CD4-positive, alpha-beta T cell (primary cell): ENCODE results near the gene FOXRED1. TPM values are rescaled to one million over a fixed set of nuclear protein-coding genes. Genes with fewer than 3 reads are reported as not detected.

Experiments
- ATAC-seq: fragments of 200-7000 bp; cut with Tn5 transposase; one replicate; pipeline ENCODE4 v1.10.0; 2022; ENCODE audit warnings: mild to moderate bottlenecking; ENCODE audit not compliant: poor library complexity
- CTCF ChIA-PET: fragments of 350-600 bp; sonication (Branson Sonifier 250); formaldehyde crosslinking; loops from one replicate; lab custom pipeline; 2021; ENCODE audit warnings: antibody characterized with exemption, inconsistent platforms; lab: Charles Lee
- POLR2A ChIA-PET: fragments of 350-600 bp; sonication (Branson Sonifier 250); formaldehyde crosslinking; loops from one replicate; lab custom pipeline; 2021; ENCODE audit warnings: antibody characterized with exemption, inconsistent platforms; lab: Charles Lee
- DNase-seq, 14 experiments: peaks; one replicate each; pipeline ENCODE4 v3.0.0-alpha.2; 2013 to 2020; ENCODE audit warnings: mixed read lengths in 2 of 14
- H3K27ac ChIP-seq, 2 donors: one replicate each; pipeline versions ENCODE4 v1.5.1 to v1.7.0; 2013; ENCODE audit warnings: low read length in 2 of 2, low read depth in 1 of 2, mild to moderate bottlenecking in 1 of 2
- H3K27me3 ChIP-seq, 2 experiments: 1 replicate in 1 of 2; 2 replicates in 1 of 2; pipeline versions ENCODE4 v1.6.1 to v1.7.0; 2013; ENCODE audit warnings: low read length in 2 of 2, control low read depth in 1 of 2, mild to moderate bottlenecking in 1 of 2, moderate library complexity in 1 of 2; ENCODE audit not compliant: insufficient read depth in 2 of 2, control insufficient read depth in 1 of 2
- H3K36me3 ChIP-seq: one replicate; pipeline ENCODE4 v1.6.1; 2013; ENCODE audit warnings: low read length, control low read depth; ENCODE audit not compliant: insufficient read depth
- H3K4me1 ChIP-seq: one replicate; pipeline ENCODE4 v1.6.1; 2013; ENCODE audit warnings: low read length, control low read depth; ENCODE audit not compliant: insufficient read depth
- H3K4me3 ChIP-seq: one replicate; pipeline ENCODE4 v1.5.1; 2013; ENCODE audit warnings: mild to moderate bottlenecking, low read length, moderate library complexity
- H3K9me3 ChIP-seq, 2 experiments: 1 replicate in 1 of 2; 2 replicates in 1 of 2; pipeline versions ENCODE4 v1.6.1 to v1.7.0; 2013; ENCODE audit warnings: low read length in 2 of 2, mild to moderate bottlenecking in 2 of 2, control low read depth in 1 of 2, moderate library complexity in 1 of 2; ENCODE audit not compliant: control insufficient read depth in 1 of 2, insufficient read depth in 1 of 2
- H3K27ac Mint-ChIP-seq: one replicate; pipeline ENCODE4 v1.8.0; 2020; ENCODE audit warnings: mixed read lengths
- H3K27me3 Mint-ChIP-seq: one replicate; pipeline ENCODE4 v1.8.0; 2021; ENCODE audit warnings: mixed read lengths
- H3K36me3 Mint-ChIP-seq: one replicate; pipeline ENCODE4 v1.8.0; 2021; ENCODE audit warnings: low read depth, mixed read lengths
- H3K4me1 Mint-ChIP-seq: one replicate; pipeline ENCODE4 v1.8.0; 2021; ENCODE audit warnings: low read depth, mixed read lengths
- H3K4me3 Mint-ChIP-seq: one replicate; pipeline ENCODE4 v1.8.0; 2020; ENCODE audit warnings: mild to moderate bottlenecking, mixed read lengths
- H3K9me3 Mint-ChIP-seq: one replicate; pipeline ENCODE4 v1.8.0; 2020; ENCODE audit warnings: mixed read lengths
- CTCF ChIP-seq: fragments of 200-600 bp; IDR thresholded peaks from one replicate; pipeline ENCODE4 v1.8.0; 2022; ENCODE audit warnings: antibody characterized with exemption, mild to moderate bottlenecking
- intact Hi-C, 2 experiments: fragments of 100-400 bp; cut with DNase I in 1 of 2; cut with micrococcal nuclease in 1 of 2; formaldehyde crosslinking; loops; one replicate each; pipeline versions ENCODE4 v1.15.1 to v1.9.0; 2023 to 2025; cut with DNase I, micrococcal nuclease
- total RNA-seq, 174 experiments: library from RNA in 2 of 174; stranded (reverse) in 2 of 174; gene quantifications; one replicate each; pipeline ENCODE4 v1.2.3 and lab custom pipeline; 2021 to 2026

Gene FOXRED1
- total RNA-seq, 2 experiments from 2014 or later, result 25.3 to 29.0 TPM

DNA sequence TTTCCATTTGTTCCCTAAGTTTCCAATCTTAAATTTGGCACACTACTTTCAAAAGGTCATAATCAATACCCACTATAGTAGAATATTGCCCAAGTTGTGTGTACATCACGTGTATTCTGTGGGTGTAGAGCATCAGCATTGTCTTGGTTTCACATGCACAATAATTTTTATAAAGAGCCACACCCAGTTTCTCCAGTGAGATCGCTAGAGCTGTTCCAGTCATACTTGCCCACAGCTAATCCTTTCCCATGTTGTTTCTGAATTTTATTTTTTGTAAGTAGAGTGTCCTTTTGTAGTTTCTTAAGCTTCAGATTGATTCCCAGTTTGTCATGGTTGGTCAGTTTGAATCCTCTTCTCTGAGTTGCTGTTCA, 43.7 kb upstream of the FOXRED1 start:
- POLR2A ChIA-PET, result no interaction called here
- H3K36me3 Mint-ChIP-seq, result peaks cover 4% of the 10 kb centered on the region
- DNase-seq (no peak), ATAC-seq (no peak)
- peaks cover 5% of the 10 kb centered on the region for H3K4me1 Mint-ChIP-seq
- intact Hi-C loops, result no loop called here
- Histone ChIP-seq H3K27me3 (no peaks in the 10 kb centered on the region), H3K4me3 (no peak overlapping the region), H3K9me3 (no peaks in the 10 kb centered on the region), H3K4me1 (no peaks in the 10 kb centered on the region), H3K27ac (no peak overlapping the region), H3K36me3 (no peaks in the 10 kb centered on the region)
- no peak overlapping the region for H3K4me3 Mint-ChIP-seq
- no peak for TF ChIP-seq CTCF
- no peaks in the 10 kb centered on the region for H3K9me3 Mint-ChIP-seq
- CTCF ChIA-PET, result no interaction called here
- H3K27me3 Mint-ChIP-seq, result no peaks in the 10 kb centered on the region
- no peak overlapping the region for H3K27ac Mint-ChIP-seq

- H3K36me3 Mint-ChIP-seq, result peaks cover 4% of the 10 kb centered on the region
- Histone ChIP-seq H3K27ac (no peak overlapping the region), H3K27me3 (no peaks in the 10 kb centered on the region), H3K4me3 (no peak overlapping the region), H3K36me3 (no peaks in the 10 kb centered on the region), H3K9me3 (no peaks in the 10 kb centered on the region), H3K4me1 (no peaks in the 10 kb centered on the region)
- DNase-seq, result no peak
- no peak overlapping the region for H3K4me3 Mint-ChIP-seq
- CTCF ChIA-PET, result no interaction called here
- intact Hi-C loops, result no loop called here
- TF ChIP-seq CTCF, result no peak
- no peaks in the 10 kb centered on the region for H3K9me3 Mint-ChIP-seq
- POLR2A ChIA-PET, result no interaction called here
- no peak overlapping the region for H3K27ac Mint-ChIP-seq
- ATAC-seq, result no peak
- H3K4me1 Mint-ChIP-seq, result peaks cover 5% of the 10 kb centered on the region
- H3K27me3 Mint-ChIP-seq, result no peaks in the 10 kb centered on the region
Measured at GRCh38 chr11:126226334-126227084, 42.4 kb upstream of the FOXRED1 start.

DNA sequence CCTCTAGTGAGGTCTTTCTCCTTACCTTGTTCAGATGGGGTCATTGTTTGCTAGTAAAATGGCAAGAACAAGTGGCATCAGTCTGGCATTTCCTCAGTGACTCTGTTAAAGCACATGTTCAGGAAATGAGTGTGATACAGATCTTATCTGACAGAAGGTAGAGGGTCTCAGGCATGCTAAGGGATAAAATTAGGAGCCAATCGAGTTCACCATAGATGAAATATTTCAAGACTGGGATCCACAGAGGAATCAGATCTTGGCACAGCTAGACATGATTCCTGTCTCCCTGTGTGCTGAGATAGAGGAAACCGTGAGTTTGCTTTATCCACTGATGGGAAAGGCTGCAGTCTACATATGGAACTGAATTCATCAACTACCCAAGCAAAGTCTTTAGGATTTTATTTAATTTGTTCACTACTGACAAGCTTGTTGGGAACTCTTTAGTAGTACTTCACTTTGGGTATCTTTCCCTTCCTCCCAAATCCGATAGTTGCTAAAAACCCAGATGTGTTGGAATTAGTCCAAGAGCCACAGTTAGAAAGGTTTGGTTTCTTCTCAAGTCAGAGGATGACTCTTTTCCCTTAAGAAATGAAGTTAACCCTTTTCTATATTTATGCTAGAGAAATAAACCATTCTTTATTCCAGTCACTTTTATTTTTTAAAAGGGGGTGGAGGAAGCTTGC, 39.0 kb upstream of the FOXRED1 start:
- Mint-ChIP-seq H3K9me3 (no peaks in the 10 kb centered on the region), H3K4me1 (no peaks in the 10 kb centered on the region), H3K4me3 (no peak overlapping the region), H3K27ac (no peak overlapping the region), H3K27me3 (no peaks in the 10 kb centered on the region), H3K36me3 (peaks cover 8% of the 10 kb centered on the region)
- peaks cover 4% of the 10 kb centered on the region for H3K36me3 ChIP-seq
- ATAC-seq (no peak), DNase-seq (no peak)
- H3K27ac ChIP-seq, result no peak overlapping the region
- intact Hi-C loops, result no loop called here
- no peaks in the 10 kb centered on the region for H3K9me3 ChIP-seq
- ChIA-PET CTCF (no interaction called here), POLR2A (no interaction called here)
- TF ChIP-seq CTCF, result no peak
- H3K4me1 ChIP-seq, result no peaks in the 10 kb centered on the region
- no peak overlapping the region for H3K4me3 ChIP-seq
- H3K27me3 ChIP-seq, result no peaks in the 10 kb centered on the region
